Ureter (tissue), 1 donor: ENCODE data around the gene CRYBA1. TPM values are rescaled to one million over a fixed set of nuclear protein-coding genes. Genes with fewer than 3 reads are reported as not detected.
"Not testable (repeated sequence)": the region's sequence is repeated elsewhere in the genome, so short reads cannot be mapped to it uniquely, and the experiment has no call there.

Experiments
- DNase-seq: peaks from one replicate; pipeline ENCODE4 v3.0.0-alpha.2; 2020; ENCODE audit warnings: low spot score
- total RNA-seq: library from RNA; stranded (reverse); gene quantifications from one replicate; pipeline ENCODE4 v1.2.4, GENCODE V29; 2023
- donor health status: DM: yes; HTN: yes; CAD: no.

CRYBA1 gene
- total RNA-seq, 1 donor from 2014 or later = not detected

DNA sequence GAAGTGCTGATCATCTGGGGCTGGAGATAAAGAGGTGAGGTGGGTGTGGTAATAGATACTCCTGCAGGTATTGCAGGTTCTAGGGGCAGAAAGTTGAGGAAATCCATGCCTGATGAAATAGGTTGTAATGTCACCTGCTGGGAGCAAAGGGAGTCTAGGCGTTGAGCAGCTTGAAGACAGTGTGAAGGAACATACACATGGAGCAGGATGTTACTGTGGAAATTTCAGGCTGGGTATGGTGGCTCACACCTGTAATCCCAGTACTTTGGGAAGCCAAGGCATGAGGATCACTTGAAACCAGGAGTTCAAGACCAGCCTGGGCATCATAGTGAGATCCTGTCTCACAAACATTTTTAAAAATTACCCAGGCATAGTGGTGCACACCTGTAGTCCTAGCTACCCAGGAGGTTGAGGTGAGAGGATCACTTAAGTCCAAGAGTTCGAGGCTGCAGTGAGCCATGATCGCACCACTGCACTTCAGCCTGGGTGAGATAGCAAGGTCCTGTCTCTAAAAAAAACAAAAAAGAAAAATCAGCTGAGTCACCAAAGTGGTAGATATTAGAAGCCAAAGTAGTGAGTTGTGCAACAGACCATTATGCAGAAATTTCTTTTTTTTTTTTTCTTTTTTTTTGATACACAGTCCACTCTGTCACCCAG is 9.1 kb upstream of the CRYBA1 start:
- no peak for DNase-seq

DNA sequence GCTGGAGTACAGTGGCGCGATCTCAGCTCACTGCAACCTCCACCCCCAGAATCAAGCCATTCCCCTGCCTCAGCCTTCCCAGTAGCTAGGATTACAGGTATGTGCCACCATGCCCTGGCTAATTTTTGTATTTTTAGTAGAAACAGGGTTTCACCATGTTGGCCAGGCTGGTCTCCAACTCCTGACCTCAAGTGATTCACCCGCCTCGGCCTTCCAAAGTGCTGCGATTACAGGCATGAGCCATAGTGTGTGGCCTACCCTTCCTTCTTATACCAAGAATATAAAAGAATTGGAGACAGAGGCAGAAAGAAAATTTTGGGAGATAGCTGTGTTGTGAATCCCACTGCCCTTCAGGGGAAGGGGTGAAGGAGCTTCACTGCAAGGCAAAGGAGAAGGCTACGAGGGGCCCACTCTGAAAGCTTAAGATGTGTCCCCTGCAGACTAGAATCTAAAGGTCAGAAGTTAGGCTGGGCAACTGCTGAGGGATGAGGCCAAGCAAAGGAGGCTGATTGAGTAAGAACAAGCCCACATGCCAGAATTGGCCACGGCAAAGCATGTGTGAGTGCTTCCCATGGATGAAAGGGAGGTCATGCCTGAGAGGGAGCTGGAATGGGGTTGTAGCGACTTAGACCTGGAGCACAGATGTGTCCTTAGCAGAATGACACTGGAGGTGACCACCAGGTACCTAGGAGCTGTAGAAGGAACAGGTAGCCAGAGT is 8.4 kb upstream of the CRYBA1 start:
- DNase-seq = no peak

DNA sequence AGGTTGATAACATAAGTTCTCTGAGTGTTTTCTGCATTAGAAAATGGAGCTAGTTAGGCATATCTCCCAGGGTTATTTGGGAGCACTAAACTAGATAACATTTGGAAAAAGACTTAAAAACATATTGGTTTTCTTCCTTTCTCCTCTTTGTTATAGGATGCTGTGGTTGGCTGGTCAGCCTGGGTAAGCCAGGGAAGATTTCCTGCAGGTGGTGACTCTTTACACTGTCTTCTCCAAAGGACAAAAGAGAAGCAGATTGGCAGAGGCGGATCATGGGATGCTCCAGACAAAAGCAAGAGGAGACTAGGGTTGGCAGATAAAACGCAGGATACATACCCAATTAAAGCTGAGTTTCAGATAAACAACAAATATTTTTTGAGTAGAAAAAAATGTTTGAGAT is 6.2 kb upstream of the CRYBA1 start:
- DNase-seq = no peak

- DNase-seq = peak; percentile 48
Measured at GRCh38 chr17:29240968-29241963, 5.4 kb upstream of the CRYBA1 start.

- DNase-seq = no peak
Measured at GRCh38 chr17:29242051-29242450, 4.6 kb upstream of the CRYBA1 start.

GRCh38 chr17:29242790-29243189 is 3.9 kb upstream of the CRYBA1 start:
- DNase-seq = no peak

DNA sequence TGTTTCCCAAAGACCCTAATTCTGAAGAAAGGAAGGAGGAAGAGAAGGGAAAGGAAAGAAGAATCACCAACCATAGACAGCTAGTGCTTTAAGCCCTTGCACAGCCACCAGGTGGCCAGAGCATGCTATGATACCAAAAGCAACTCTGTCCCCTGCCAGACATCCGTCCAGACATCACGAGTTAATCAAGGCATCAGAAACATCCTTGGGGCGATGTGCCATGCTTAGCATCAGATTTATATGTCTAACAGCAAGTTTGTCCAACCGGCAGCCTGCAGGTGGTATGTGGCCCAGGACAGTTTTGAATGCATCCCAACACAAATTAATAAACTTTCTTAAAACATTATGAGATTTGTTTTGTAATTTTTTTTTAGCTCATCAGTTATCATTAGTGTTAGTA is 2.9 kb upstream of the CRYBA1 start:
- DNase-seq = no peak

GRCh38 chr17:29245401-29245800 is 1.3 kb upstream of the CRYBA1 start:
- DNase-seq = no peak

- no peak for DNase-seq
Measured at GRCh38 chr17:29247219-29247618, 560 bp downstream of the CRYBA1 start.

GRCh38 chr17:29248845-29249244 is 2.2 kb downstream of the CRYBA1 start:
- DNase-seq = no peak

DNA sequence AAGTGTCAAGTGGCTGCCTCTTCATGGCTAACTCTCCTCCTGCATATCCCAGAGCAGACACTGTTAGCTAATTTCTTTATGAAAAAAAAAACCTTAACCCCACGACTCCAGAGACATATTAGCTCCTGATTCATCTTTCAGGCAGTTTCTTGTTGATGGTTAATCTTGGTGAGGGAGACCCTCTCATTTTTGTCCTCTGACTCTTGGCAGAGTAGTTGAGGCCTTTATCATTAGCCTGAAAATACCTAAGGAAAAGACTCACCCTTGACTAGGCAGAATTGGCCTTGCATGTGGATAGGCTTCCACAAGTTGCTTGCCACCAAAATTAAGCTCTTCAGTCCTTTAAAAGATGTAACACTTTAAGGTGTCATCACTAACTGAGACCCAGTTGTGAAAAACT is 4.0 kb downstream of the CRYBA1 start:
- DNase-seq = no peak

DNA sequence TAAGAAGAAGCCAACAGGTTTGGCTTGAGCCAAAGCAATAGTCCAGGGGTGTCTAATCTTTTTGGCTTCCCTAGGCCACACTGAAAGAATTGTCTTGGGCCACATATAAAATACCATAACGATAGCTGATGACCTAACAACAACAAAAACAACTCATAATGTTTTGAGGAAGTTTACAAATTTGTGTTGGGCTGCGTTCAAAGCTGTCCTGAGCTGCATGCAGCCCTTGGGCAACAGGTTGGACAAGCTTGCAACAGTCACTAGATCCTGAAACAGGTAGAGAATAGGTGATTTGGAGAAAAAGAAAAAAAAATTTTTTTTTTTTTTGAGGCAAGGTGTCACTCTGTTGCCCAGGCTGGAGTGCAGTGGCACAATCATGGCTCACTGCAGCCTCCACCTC is 4.5 kb downstream of the CRYBA1 start:
- DNase-seq = no peak

DNA sequence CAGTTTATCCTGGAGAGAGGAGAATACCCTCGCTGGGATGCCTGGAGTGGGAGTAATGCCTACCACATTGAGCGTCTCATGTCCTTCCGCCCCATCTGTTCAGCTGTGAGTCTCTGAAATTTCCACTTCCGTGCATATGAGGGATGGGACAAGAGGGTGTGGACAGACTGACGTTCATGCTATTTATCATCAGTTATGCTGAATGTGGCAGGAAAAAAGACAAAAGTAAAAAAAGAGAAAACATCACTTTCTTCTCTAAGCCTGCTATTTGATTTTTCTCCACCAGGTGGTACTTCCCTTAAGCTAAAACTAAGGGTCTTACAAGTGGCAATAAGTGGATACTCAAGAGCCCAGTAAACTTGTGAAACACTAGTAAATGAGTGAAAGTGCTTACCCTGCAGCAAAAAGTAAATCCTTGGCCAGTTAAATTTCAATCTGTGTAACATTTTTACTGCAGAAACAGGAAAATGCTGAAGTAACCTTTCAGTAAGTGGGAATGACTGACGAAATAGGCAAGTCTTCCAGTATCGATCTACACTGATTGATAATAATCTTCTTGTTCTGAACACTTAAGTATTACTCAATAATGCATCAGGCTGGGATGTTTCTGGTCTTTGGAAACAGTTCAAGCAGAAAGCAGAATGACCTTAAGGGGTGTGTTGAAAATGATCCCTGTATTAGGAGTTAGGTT is 5.6 kb downstream of the CRYBA1 start:
- no peak for DNase-seq

DNA sequence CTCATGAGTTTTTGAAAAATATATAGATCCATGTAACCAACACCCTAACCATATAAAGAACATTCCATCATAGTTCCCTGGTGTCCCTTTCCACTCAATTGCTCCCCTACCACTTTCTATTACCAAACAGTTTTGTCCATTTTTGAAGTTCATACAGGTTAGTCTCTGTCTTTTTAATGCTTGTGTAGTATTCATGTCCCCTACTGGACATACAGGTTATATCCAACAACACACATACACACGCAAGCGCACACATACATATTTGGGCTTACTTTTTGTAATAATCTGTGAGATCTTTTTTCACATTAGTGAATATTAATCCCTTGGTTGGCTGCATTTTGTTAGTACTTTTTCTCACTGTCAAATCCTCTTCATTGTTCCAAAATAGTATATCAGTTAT is 6.4 kb downstream of the CRYBA1 start:
- DNase-seq = no peak

- no peak for DNase-seq
Measured at GRCh38 chr17:29255926-29256522, 9.4 kb downstream of the CRYBA1 start.

GRCh38 chr17:29256735-29257466 is 10.2 kb downstream of the CRYBA1 start:
- no peak for DNase-seq

GRCh38 chr17:29257756-29258155 is 11.1 kb downstream of the CRYBA1 start:
- DNase-seq = no peak

DNA sequence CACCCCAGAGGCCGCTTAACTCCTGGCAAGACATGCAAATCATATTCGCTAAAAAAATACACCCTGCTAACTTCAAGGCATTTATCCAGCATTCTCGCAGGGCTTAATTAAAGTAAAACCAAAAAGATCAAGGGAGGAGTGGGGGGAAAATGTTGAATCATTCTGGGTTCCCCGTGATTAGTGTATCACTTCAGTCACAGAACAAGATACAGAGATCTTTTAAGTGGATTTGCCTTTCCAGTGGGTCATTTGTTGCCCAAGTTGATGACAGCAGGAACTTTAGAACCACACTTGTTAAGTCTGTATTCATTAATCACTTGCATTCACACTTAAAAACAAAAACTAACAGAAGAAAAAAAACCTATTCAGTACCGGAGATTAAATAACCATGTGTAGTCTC is 17.3 kb downstream of the CRYBA1 start:
- DNase-seq = no peak

DNA sequence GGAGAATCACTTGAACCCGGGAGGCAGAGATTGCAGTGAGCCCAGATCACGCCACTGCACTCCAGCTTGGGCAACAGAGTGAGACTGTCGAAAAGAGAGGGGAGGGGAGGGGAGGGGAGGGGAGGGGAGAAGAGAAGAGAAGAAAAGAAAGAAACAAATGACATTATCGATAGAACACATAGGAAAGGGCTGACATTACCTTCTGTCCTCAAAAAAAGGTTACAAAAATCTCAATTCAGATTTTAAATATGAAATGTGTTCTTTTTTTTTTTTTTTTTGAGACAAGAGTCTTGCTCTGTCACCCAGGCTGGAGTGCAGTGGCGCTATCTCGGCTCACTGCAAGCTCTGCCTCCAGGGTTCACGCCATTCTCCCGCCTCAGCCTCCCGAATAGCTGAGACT is 25.3 kb downstream of the CRYBA1 start:
- DNase-seq = not testable (repeated sequence)

DNA sequence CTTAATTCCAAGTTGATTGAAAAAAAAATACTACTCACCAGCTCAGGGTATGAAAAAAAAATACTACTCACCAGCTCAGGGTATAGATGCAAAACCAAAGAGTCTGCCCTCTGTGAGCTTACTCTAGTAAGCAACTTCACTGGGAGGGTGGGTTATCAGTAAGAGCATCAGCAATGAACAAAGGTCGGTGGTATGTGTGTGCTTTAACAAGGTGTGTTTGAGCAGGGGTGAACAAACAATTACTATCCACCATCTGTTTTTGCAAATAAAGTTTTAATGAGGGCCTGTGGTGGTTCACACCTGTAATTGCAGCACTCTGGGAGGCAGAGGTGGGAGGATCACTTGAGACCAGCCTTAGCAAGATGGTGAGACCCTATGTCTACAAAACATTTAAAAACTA is 27.3 kb downstream of the CRYBA1 start:
- no peak for DNase-seq

DNA sequence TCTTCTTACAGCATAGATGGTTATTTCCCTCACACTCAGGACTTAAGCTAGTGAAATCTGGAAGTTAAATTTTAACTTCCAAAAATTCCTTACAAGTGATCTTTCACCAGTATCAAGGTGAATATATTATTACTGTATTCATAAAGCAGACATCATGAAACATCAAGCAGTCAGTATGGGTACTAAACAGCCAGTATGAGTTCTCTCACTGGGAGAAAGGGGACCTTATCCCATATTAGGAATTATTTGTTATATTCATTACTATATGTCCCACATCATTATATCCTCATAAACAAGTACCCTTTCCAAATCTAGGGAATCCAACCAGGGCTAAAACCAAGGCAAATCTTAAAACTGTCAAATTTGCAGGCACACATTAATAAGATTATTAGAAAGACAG is 32.0 kb downstream of the CRYBA1 start:
- DNase-seq = no peak
